GM20000 (cell line): ENCODE results near the gene ANKRD11.

Source experiments
- DNase-seq: peaks from one replicate; pipeline ENCODE4 v3.0.0; 2012; ENCODE audit warnings: low spot score
- CTCF ChIP-seq: IDR thresholded peaks from 2 replicates; pipeline ENCODE4 v1.5.1; 2012; ENCODE audit warnings: mild to moderate bottlenecking, control low read depth; ENCODE audit errors: extremely low read depth, missing control alignments

Gene ANKRD11

GRCh38 chr16:89318430-89318758, 172.0 kb downstream of the ANKRD11 start:
- no peak for TF ChIP-seq CTCF
- no peak for DNase-seq

- no peak for TF ChIP-seq CTCF
These were observed 172.5 kb downstream of the ANKRD11 start for GRCh38 chr16:89317729-89318429.

GRCh38 chr16:89317101-89317671, 173.2 kb downstream of the ANKRD11 start:
- DNase-seq, result no peak
- TF ChIP-seq CTCF, result no peak

More at GRCh38 chr16:89317729-89318429, 172.5 kb downstream of the ANKRD11 start:
- DNase-seq, result no peak

GRCh38 chr16:89316701-89317100, 173.7 kb downstream of the ANKRD11 start:
- no peak for TF ChIP-seq CTCF
- no peak for DNase-seq

GRCh38 chr16:89315791-89316581, 174.4 kb downstream of the ANKRD11 start:
- TF ChIP-seq CTCF, result no peak
- peak; percentile 74 for DNase-seq

- DNase-seq, result no peak
- no peak for TF ChIP-seq CTCF
These were observed 175.1 kb downstream of the ANKRD11 start for GRCh38 chr16:89315271-89315670.

GRCh38 chr16:89314854-89315253, 175.5 kb downstream of the ANKRD11 start:
- DNase-seq, result no peak
- no peak for TF ChIP-seq CTCF
